ENCODE results near the gene GALP. TPM values are rescaled to one million over a fixed set of nuclear protein-coding genes. Genes with fewer than 3 reads are reported as not detected.
A peak's percentile ranks its signal among the peaks of the same experiment; 100 is the strongest.

Gene GALP
- total and polyA plus RNA-seq, 2 donors (not counting 1 experiment from before 2014, with no cell fraction given): not detected

DNA sequence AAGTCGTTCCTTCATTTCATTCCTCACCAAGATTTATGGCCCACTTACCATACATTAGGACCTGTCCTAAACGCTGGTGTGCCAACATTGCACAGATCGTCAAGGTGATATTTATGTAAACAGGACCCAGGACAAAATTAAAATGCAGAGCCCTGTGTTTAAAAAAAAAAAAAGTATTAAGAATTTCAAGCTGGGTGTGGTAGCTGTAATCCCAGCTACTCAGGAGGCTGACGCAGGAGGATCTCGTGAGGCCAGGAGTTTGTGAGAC is 41.2 kb upstream of the GALP start:
- Histone ChIP-seq H4K20me1 (ENCODE audit: control insufficient read depth, insufficient read depth, low read length, poor library complexity, severe bottlenecking) (no peaks in the 10 kb centered on the region), H3K79me2 (ENCODE audit: control insufficient read depth, insufficient read depth, low read length) (no peaks in the 10 kb centered on the region), H3K36me3 (replicated peaks in 1 of 2; ENCODE audit: control extremely low read depth in 1 of 2, control insufficient read depth in 1 of 2, extremely low read depth in 1 of 2, insufficient read depth in 2 of 2, low read length in 1 of 2) (no peaks in the 10 kb centered on the region), H3K4me3 (ENCODE audit: control extremely low read depth in 1 of 5, extremely low read depth in 1 of 5, insufficient read depth in 1 of 5, low read depth in 2 of 5, low read length in 4 of 5) (no peak overlapping the region), H3K27ac (ENCODE audit: low read length in 2 of 2) (no peak overlapping the region), H3K9me3 (ENCODE audit: control extremely low read depth in 1 of 3, control insufficient read depth in 2 of 3, insufficient read depth in 1 of 3, low read length in 2 of 3) (no peaks in the 10 kb centered on the region), H3K4me1 (ENCODE audit: control insufficient read depth in 2 of 2, insufficient read depth in 2 of 2, low read length in 2 of 2) (peaks cover 10 to 16% of the 10 kb centered on the region in 2 donors), H3K27me3 (replicated peaks in 1 of 4; ENCODE audit: control extremely low read depth in 1 of 4, control insufficient read depth in 3 of 4, insufficient read depth in 4 of 4, low read length in 3 of 4) (no peaks in the 10 kb centered on the region), H3K4me2 (replicated peaks; ENCODE audit: low read depth, low read length, poor library complexity, severe bottlenecking) (peak overlapping the region; percentile 47), H3K9ac (ENCODE audit: low read length) (no peak overlapping the region), H2AFZ (ENCODE audit: insufficient read depth, low read depth, low read length, poor library complexity, severe bottlenecking) (no peak overlapping the region)
- ChIA-PET CTCF (interaction anchor here (1.1 to 1.4 kb wide), 2 partner anchors 29 to 37 kb away, joined by 3 to 7 read pairs; no protein-coding TSS in a partner anchor), POLR2A (no interaction called here)
- intact Hi-C loops (cut with micrococcal nuclease): no loop called here
- TF ChIP-seq, protein P1, sequence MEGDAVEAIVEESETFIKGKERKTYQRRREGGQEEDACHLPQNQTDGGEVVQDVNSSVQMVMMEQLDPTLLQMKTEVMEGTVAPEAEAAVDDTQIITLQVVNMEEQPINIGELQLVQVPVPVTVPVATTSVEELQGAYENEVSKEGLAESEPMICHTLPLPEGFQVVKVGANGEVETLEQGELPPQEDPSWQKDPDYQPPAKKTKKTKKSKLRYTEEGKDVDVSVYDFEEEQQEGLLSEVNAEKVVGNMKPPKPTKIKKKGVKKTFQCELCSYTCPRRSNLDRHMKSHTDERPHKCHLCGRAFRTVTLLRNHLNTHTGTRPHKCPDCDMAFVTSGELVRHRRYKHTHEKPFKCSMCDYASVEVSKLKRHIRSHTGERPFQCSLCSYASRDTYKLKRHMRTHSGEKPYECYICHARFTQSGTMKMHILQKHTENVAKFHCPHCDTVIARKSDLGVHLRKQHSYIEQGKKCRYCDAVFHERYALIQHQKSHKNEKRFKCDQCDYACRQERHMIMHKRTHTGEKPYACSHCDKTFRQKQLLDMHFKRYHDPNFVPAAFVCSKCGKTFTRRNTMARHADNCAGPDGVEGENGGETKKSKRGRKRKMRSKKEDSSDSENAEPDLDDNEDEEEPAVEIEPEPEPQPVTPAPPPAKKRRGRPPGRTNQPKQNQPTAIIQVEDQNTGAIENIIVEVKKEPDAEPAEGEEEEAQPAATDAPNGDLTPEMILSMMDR (IDR thresholded peaks at IDR 0.05): no peak
- no peak for TF ChIP-seq EZH2 (IDR thresholded peaks at IDR 0.05; ENCODE audit: borderline replicate concordance, insufficient read depth, low read depth, low read length, poor library complexity, severe bottlenecking)
- Mint-ChIP-seq H3K9me3 (ENCODE audit: insufficient read depth) (no peaks in the 10 kb centered on the region), H3K4me1 (peaks cover 16% of the 10 kb centered on the region), H3K27me3 (no peaks in the 10 kb centered on the region), H3K4me3 (no peak overlapping the region), H3K27ac (peak overlapping the region; percentile 17)
- ATAC-seq (ENCODE audit: low read depth) (no peak), DNase-seq (no peak)
- WGBS (ENCODE audit: insufficient coverage): 93% methylated on average over 2 of the region's 5 CpGs

DNA sequence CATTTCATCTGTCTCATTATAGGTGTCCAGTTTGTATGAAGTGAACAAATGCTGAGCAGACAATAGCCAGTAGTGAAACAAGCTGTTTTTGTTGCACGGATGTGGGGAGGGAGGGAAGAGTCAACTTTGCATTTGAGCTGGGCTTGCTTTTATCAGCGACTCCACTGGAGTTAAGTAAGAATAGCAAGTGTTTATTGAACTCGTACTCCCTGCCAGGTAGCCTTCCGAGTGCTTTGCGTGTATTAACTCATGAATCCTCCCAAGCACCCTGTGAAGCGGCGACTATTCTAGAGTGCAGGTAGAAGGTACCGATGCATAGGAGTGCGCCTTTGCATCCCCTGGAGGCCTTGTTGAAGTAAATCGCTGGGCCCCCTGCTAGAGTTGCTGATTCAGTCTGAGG is 39.4 kb upstream of the GALP start:
- CTCF ChIA-PET: interaction anchor here (1.0 to 1.7 kb wide), 3 partner anchors 15 to 56 kb away, joined by 3 to 5 read pairs (median 4); partner anchors contain the start of gene ZNF787
- no peaks in the 10 kb centered on the region for H3K27me3 ChIP-seq (replicated peaks in 1 of 4; ENCODE audit: control extremely low read depth in 1 of 4, control insufficient read depth in 3 of 4, insufficient read depth in 4 of 4, low read length in 3 of 4)
- ATAC-seq (ENCODE audit: low read depth) (no peak), DNase-seq (no peak)
- H3K9ac ChIP-seq (ENCODE audit: low read length): no peak overlapping the region
- POLR2A ChIA-PET: no interaction called here
- H3K9me3 ChIP-seq (ENCODE audit: control extremely low read depth in 1 of 3, control insufficient read depth in 2 of 3, insufficient read depth in 1 of 3, low read length in 2 of 3): no peaks in the 10 kb centered on the region
- no peaks in the 10 kb centered on the region for H4K20me1 ChIP-seq (ENCODE audit: control insufficient read depth, insufficient read depth, low read length, poor library complexity, severe bottlenecking)
- intact Hi-C loops (cut with micrococcal nuclease): no loop called here
- H3K4me3 ChIP-seq (ENCODE audit: control extremely low read depth in 1 of 5, extremely low read depth in 1 of 5, insufficient read depth in 1 of 5, low read depth in 2 of 5, low read length in 4 of 5): no peak overlapping the region
- no peak overlapping the region for H3K27ac ChIP-seq (ENCODE audit: low read length in 2 of 2)
- H3K79me2 ChIP-seq (ENCODE audit: control insufficient read depth, insufficient read depth, low read length): peaks cover 3% of the 10 kb centered on the region
- H3K4me1 Mint-ChIP-seq: peaks cover 29% of the 10 kb centered on the region
- H3K27me3 Mint-ChIP-seq: no peaks in the 10 kb centered on the region
- TF ChIP-seq, protein P1 (IDR thresholded peaks at IDR 0.05): no peak
- TF ChIP-seq EZH2 (IDR thresholded peaks at IDR 0.05; ENCODE audit: borderline replicate concordance, insufficient read depth, low read depth, low read length, poor library complexity, severe bottlenecking): no peak
- 89% methylated on average over 10 of the region's 10 CpGs for WGBS (ENCODE audit: insufficient coverage)
- no peaks in the 10 kb centered on the region for H3K36me3 ChIP-seq (replicated peaks in 1 of 2; ENCODE audit: control extremely low read depth in 1 of 2, control insufficient read depth in 1 of 2, extremely low read depth in 1 of 2, insufficient read depth in 2 of 2, low read length in 1 of 2)
- H3K4me3 Mint-ChIP-seq: no peak overlapping the region
- peaks cover 17 to 24% of the 10 kb centered on the region in 2 donors for H3K4me1 ChIP-seq (ENCODE audit: control insufficient read depth in 2 of 2, insufficient read depth in 2 of 2, low read length in 2 of 2)
- H2AFZ ChIP-seq (ENCODE audit: insufficient read depth, low read depth, low read length, poor library complexity, severe bottlenecking): no peak overlapping the region
- peak overlapping the region; percentile 11 for H3K27ac Mint-ChIP-seq
- no peak overlapping the region for H3K4me2 ChIP-seq (replicated peaks; ENCODE audit: low read depth, low read length, poor library complexity, severe bottlenecking)
- H3K9me3 Mint-ChIP-seq (ENCODE audit: insufficient read depth): no peaks in the 10 kb centered on the region
